ENCODE data around the gene MYL12A.

DNA sequence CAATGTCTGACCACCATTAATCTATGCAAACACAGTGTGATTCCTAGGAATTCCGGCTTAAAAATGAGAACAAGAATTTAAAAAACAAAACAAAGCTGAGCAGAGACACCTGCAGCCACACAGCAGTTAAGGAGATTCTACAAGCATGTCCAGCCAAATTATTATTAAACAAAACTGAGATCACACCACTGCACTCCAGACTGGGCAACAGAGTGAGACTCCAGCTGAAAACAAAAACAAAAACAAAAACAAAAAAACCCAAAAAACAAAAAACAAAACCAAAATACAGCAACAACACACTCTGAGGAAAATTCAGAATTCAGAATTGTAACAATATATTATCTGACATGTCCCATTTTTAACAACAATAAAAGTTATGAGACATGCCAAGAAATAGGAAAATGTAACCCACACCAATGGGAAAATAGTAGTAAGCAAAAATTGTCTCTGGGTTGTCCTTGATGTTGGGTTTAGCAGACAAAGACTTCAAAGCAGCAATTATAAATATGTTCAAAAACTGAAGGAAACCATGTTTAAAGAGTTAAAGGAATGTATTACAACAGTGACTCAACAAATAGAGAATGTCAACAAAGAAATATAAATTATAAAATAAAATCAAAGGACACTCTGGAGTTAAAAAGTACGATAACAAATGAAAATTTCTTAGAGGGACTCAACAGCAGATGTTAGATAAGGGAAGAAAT lies 47.5 kb upstream of the MYL12A start:
- no peak for TF ChIP-seq EZH2phosphoT487 (IDR thresholded peaks at IDR 0.05; ENCODE audit: insufficient read depth, low read depth)
- no peak for TF ChIP-seq EZH2 (IDR thresholded peaks at IDR 0.05; ENCODE audit: insufficient read depth, poor library complexity, severe bottlenecking)

All from GM23248 (cell line).